Erythroblast (primary cell): Measurements from ENCODE around the gene OR2AJ1.

Experiments
- GATA1 ChIP-seq: IDR thresholded peaks from 2 replicates; pipeline ENCODE4 v1.6.1; 2011; ENCODE audit warnings: low read depth, mild to moderate bottlenecking, control low read depth, low read length, moderate library complexity
- POLR2A ChIP-seq: IDR thresholded peaks from 2 replicates; pipeline ENCODE4 v1.6.1; 2011; ENCODE audit warnings: mild to moderate bottlenecking, low read length

GRCh38 chr1:247933989-247934388 lies 9.3 kb downstream of the OR2AJ1 start:
- TF ChIP-seq POLR2A (no peak), GATA1 (no peak)
